Left cardiac atrium (tissue), 4 donors: ENCODE results near the gene SMPDL3B. TPM values are rescaled to one million over a fixed set of nuclear protein-coding genes. Genes with fewer than 3 reads are reported as not detected.

Experiments
- ATAC-seq, 2 donors: fragments of 200-7000 bp; cut with Tn5 transposase; one replicate each; pipeline ENCODE4 v1.9.1; 2020; ENCODE audit warnings: mild to moderate bottlenecking in 2 of 2, moderate library complexity in 2 of 2
- DNase-seq: peaks from one replicate; pipeline ENCODE4 v3.0.0-alpha.2; 2020
- intact Hi-C, 2 donors: fragments of 100-400 bp; cut with DNase I; formaldehyde crosslinking; loops; one replicate each; pipeline versions ENCODE4 v1.14.1 to v1.15.1; 2022 to 2023
- long read RNA-seq: library from polyadenylated mRNA; unstranded; transcript quantifications from one replicate; pipeline ENCODE4 v2.0.0, GENCODE V29; 2021
- total RNA-seq, 2 donors: library from RNA; stranded (reverse); fragmentation: NEBNext Ultra II Directional; extraction: Animal tissue kit (Norgen Biotek cat#: 25700); gene quantifications; one replicate each; pipeline ENCODE4 v1.2.1, GENCODE V29; 2021
- donor health status: DM: no; HTN: yes; CAD: no.
- donor health status: DM: no; HTN: yes; CAD: no; lungs with severe emphysema.
- donor health status: DM: yes; HTN: yes; CAD: no.
- donor health status: Dilated cardiomyopathy.

Gene SMPDL3B, protein sequence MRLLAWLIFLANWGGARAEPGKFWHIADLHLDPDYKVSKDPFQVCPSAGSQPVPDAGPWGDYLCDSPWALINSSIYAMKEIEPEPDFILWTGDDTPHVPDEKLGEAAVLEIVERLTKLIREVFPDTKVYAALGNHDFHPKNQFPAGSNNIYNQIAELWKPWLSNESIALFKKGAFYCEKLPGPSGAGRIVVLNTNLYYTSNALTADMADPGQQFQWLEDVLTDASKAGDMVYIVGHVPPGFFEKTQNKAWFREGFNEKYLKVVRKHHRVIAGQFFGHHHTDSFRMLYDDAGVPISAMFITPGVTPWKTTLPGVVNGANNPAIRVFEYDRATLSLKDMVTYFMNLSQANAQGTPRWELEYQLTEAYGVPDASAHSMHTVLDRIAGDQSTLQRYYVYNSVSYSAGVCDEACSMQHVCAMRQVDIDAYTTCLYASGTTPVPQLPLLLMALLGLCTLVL
- total RNA-seq = under 1 TPM; 0.29 to 0.73 TPM
- long read RNA-seq = 0 reads

DNA sequence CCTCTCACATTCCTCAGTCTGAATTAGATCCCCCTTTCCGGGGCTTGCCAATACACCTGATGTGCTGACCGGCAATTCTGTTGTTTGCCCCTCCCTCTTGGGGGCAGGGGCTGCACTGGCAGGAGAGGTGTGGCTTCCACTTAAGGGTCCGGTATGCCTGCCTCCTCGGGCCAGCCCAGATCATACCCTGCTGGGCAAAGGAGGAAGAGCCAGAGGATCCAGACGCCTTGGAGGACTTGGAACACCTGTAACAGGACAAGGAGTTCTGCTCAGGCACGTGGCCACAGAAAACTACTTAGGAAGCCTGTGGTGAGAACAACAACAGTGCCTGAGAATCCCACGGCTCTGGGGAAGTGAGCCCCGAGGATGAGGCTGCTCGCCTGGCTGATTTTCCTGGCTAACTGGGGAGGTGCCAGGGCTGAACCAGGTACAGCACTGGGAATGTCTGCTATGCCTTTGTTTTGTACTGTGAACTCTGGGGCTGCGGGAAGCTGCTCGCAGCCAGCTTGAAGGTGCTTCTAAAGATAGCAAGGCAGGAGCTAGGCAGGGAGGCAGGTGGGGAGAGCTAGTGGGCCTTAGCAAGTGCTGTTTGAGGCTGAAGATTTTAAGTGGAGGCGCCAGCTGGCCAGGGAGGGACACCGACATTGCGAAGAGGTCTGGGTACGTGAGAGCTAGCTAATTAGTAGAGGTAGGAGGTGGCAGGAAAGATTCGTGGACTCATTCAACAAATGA lies at the start of gene SMPDL3B:
Gene SMPDL3B (plus strand): TSS at position 183 of the 732 bp plus-strand sequence. CDS start 184 bp downstream, at position 367.
- ATAC-seq (peak; percentile 19 to 93), DNase-seq (no peak)
- intact Hi-C loops = no loop called here

DNA sequence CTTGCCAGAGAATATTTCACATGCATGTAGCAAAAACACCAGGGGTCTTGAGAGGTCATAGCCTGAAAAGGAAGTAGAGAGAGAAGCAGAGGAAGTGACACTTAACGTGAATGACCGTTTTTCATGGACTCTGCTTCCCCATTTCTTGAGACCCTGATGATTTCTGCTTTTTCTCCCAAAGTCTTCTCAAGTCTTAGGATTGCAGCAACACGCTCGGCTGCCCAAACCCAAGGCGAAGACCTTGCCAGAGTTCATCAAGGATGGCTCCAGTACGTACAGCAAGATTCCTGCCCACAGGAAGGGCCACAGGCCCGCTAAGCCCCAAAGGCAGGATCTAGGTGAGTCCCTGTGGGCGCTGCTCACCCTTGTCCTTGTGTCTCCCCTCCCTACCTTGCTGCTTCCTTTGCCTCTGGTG lies 49.7 kb upstream of the SMPDL3B start:
- DNase-seq (no peak), ATAC-seq (peak; percentile 31 to 57)
- intact Hi-C loops = no loop called here

GRCh38 chr1:27885621-27886352 lies 49.0 kb upstream of the SMPDL3B start:
- ATAC-seq (peak; percentile 31 to 60), DNase-seq (no peak)
- intact Hi-C loops = no loop called here

GRCh38 chr1:27886353-27886679 lies 48.5 kb upstream of the SMPDL3B start:
- no peak for DNase-seq
- intact Hi-C loops = no loop called here
- ATAC-seq = no peak

DNA sequence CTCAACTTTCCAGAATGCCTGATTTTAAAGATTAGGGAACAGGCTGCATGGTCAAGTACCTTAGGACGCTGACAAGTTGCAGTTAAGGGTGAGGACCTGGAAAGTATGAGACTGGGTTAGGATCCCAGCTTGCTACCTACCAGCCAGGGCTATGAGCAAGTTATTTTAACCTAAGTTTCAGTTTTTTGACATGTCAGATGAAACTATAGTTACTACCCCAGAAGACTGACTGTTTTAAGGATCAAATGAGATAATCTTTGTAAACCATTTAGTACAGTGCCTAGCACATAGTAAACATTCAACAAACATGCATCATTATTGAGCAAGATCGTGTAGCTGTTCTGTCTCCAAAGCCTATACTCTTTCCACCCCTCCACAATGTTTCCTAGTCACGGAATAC lies 48.1 kb upstream of the SMPDL3B start:
- DNase-seq = no peak
- intact Hi-C loops = no loop called here
- no peak for ATAC-seq

- intact Hi-C loops = no loop called here
- ATAC-seq = no peak
Observed at GRCh38 chr1:27887215-27888021, 47.4 kb upstream of the SMPDL3B start.

GRCh38 chr1:27889506-27889905 lies 45.3 kb upstream of the SMPDL3B start:
- DNase-seq = no peak
- no peak for ATAC-seq
- intact Hi-C loops = no loop called here

More at GRCh38 chr1:27887215-27888021, 47.4 kb upstream of the SMPDL3B start:
- no peak for DNase-seq

DNA sequence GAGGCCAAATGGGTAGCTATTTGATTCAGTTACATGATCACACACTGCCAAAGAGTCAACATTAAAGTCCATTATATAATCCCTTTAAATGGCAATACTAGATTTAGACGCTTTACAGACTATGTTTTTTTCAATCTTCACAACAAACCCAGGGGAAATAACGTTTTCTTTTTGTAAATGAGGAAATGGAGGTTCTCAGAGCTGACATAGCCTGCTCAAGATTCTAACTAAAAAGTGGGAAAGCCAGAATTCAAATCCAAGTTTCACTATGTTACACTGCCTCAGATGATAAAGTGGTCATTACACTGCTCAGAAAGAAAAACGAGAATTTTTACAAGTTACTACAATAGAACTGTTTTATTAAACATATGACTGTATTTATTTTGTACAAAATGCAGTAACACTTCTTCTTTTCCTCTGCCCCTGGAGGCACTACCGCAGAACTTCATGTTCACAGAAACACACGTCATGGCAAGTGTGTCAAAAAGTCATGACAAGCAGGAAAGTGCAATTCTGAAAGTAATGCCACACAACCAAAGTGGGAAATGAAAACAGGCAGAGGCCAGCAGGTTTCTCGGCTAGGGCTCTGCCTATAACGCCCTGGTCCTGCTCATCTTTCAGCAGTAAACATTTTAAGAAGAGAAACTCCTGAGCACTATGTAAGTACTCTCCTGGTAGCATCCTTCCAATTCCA lies 43.5 kb upstream of the SMPDL3B start:
- ATAC-seq (peak; percentile 8 to 52), DNase-seq (no peak)
- intact Hi-C loops = no loop called here

DNA sequence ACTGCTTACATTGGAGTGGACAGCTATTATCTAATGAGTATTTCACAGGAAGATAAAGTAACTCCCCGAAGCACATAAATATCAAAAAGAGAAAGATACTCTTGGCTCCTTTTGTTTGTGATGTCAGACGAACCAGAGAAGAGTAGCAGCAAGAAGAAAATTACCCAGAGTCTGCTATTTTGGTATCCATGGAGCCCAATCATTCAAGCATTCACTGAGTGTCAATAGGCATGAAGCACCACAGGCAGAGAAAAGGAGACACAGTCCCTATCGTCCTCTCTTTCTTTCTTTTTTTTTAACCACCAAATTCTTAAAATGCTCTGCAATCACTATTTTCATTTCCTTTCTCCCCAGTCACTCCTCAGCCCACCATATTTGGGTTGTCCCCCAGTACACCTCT lies 40.3 kb upstream of the SMPDL3B start:
- DNase-seq = no peak
- ATAC-seq = no peak
- intact Hi-C loops = no loop called here

DNA sequence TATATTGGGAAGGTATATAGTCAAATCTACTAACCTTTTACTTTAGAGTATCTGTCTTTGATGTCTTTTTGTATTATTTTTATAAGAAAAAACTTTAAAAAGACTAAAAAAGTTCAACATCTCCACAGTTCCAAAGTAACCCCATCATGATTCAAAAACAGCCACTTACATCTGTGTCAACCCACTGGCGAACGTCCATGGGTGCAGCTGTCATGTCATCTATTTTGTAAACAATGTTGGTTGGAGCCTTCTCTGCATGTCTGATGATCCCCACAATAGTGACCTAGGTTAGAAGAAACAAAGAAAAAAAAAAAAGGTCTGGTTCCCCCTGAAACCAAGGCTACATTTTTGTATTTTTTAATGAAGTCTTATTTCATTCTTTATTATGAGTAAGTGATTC lies 28.0 kb upstream of the SMPDL3B start:
- no peak for DNase-seq
- intact Hi-C loops = no loop called here
- no peak for ATAC-seq

- ATAC-seq (no peak), DNase-seq (no peak)
- intact Hi-C loops = no loop called here
Observed at GRCh38 chr1:27912429-27912828, 22.4 kb upstream of the SMPDL3B start.

- no peak for DNase-seq
- ATAC-seq = no peak
- intact Hi-C loops = no loop called here
Observed at GRCh38 chr1:27915082-27915575, 19.7 kb upstream of the SMPDL3B start.

GRCh38 chr1:27922272-27922671 lies 12.5 kb upstream of the SMPDL3B start:
- intact Hi-C loops = no loop called here
- ATAC-seq (no peak), DNase-seq (no peak)

DNA sequence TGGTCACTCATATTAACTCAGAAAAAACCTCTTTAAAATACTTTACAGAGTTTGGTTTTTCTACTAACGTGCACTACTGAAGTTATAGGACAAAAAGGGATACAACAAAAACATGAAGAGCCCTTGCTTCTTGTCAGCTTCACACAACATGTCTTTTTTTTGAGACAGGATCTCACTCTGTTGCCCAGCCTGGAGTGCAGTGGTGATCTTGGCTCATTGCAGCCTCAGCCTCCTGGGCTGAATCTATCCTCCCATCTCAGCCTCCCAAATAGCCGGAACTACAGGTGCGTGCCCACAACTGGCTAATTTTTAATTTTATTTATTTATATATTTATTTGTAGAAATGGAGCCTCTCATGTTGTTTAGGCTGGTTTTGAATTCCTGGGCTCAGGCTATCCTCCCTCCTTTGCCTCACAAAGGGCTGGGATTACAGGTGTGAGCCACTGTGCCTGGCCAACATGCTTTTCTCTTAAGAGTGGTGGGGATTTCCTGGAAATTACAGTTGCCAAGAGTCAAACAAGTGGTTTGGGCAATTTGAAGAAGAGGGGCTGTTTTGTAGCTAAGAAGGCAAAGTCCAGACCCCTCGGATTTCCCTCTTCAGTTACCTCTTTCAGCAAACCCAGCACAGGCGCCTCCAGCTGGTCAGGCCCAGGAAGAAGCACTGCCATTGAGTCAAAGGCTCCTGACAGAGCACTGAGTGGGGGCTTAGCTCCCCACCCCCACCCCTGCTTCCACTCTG lies 6.4 kb upstream of the SMPDL3B start:
- DNase-seq = no peak
- no peak for ATAC-seq
- intact Hi-C loops = no loop called here

GRCh38 chr1:27931184-27931583 lies 3.6 kb upstream of the SMPDL3B start:
- intact Hi-C loops = no loop called here
- no peak for DNase-seq
- ATAC-seq = no peak

DNA sequence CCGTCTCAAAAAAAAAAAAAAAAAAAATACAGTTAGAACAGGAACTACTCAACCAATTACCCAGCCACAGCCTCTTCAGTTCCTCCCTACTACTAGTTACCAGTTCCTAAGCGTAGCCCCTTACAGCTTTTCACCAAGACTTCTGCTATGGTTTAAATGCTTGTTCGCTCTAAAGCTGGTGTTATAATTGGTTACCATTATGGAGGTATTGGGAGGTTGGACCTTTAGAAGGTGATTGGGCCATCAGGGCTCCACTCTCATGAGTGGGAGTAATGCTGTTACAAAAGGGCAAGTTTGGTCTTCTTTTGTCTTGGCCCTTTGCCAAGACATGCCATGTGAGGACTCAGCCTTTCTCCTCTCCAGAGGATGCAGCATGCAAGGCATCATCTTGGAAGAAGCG lies 3.0 kb upstream of the SMPDL3B start:
- DNase-seq = no peak
- ATAC-seq = no peak
- intact Hi-C loops = no loop called here

DNA sequence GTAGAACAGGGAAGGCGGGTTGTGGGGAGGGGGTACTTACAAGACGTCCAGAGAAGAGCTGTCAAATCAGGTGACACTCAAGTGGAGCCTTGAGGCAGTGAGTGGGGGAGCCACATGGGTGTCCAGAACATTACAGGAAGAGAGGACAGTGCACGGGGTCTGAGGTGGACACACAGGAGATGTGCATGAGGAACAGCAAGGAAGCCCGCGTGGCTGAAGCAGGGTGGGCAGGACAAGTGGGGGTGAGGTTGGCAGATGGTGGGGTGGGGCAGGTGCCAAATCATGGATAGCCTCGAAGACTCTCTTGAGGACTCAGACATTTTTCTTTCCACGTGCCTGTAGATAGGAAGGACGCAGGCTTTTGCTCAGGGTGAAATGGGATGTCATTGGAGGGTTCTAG lies 921 bp downstream of the SMPDL3B start:
- no peak for ATAC-seq
- intact Hi-C loops = no loop called here
- no peak for DNase-seq

DNA sequence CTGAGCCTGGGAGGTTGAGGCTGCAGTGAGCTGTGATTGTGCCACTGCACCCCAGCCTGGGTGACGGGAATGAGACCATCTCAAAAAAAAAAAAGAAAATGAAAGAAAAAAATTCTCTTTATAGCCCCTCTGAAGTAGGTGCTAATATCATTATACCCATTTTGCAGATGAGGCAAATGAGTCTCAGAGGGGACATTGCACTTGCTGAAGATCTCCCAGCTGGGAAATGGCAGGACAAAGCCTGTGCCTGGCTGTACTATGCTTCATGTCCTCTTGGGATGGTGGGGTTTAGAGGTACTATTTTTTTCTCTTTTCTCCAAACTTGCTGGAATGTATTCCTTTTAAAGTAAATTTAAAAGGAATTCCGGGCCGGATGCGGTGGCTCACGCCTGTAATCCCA lies 1.6 kb downstream of the SMPDL3B start:
- ATAC-seq = no peak
- DNase-seq = no peak
- intact Hi-C loops = no loop called here
